Bone marrow (tissue), 2 donors: ENCODE measurements around the gene ERCC3.
"Not testable (repeated sequence)": the region's sequence is repeated elsewhere in the genome, so short reads cannot be mapped to it uniquely, and the experiment has no call there.

Experiments
- DNase-seq, 2 donors: peaks; one replicate each; lab custom pipeline; 2025; lab: John Stamatoyannopoulos, UW

The ERCC3 gene

DNA sequence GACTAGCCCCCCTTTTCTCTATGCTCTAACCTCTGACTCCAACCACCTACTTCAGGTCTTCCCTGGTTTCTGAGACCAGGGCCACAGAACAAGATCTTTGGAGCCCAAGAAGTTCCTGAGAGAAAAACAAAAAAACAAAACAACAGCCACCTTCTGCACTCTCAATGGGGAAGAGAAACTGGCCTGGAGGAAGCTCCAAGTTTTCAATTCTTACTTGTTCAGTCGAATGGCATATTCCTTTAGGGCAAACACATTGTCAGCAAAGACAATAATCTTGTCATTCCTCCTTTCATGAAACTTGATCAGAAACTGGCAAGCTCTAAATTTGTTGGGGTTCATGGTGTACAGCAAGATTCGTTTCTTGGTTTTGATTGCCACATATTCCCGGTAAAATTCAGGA, 15.0 kb downstream of the ERCC3 start:
- no peak for DNase-seq

DNA sequence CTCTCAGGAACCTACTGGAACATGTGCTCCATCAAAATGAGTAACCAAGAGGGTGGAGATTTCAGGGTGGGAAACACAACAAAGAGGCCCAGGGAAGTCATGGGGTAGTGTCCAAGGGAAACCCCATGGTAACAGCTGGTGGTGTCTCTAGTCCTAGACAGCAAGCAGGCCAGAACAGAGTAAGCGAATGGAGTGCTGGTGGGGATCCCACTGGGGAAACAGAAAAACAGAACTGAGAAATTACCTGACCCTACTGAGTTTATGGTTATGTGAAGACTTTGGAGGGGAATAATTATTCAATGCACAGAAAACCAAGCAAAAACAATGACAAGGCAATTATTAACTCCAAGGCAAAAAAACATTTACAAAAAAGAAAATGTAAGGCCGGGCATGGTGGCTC, 16.9 kb downstream of the ERCC3 start:
- no peak for DNase-seq

DNA sequence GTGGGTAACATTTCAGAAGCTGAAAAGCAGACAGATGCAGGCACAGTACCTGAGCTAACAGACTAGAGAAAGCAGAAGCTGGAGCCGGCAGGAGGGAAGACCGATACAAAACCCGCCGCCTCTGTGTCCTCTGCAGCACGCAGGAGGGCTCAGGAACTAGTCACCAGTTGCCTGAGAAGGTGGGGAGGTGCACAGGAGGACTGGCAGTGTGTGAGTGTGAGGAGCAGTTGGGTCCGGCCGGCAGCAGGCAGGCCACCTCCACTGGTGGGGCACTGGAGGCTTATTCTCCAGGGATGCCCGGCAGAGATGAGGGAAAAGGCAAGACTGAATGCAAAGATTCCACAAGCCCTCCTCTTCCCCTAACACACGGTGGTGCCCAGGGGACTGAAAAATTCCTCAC, 18.2 kb downstream of the ERCC3 start:
- no peak for DNase-seq

DNA sequence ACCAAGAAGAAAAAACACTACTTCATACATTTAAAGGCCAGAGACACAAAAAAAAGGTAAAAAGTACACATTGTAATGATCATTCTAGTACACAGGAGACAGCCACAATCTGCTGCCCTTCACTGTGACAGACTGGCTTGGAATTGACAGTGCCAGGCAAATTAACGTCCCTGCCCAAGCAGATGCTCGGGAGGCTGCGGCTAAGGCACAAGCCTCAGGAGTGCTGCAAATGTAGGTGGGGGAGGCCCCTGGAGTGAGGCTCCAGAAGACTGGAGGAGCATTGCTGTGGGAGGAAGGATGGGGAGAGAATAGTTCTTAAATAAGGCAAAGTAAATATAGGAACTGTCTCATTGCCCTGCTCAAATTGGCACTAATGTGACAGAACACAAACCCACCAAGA, 18.6 kb downstream of the ERCC3 start:
- DNase-seq: no peak

DNA sequence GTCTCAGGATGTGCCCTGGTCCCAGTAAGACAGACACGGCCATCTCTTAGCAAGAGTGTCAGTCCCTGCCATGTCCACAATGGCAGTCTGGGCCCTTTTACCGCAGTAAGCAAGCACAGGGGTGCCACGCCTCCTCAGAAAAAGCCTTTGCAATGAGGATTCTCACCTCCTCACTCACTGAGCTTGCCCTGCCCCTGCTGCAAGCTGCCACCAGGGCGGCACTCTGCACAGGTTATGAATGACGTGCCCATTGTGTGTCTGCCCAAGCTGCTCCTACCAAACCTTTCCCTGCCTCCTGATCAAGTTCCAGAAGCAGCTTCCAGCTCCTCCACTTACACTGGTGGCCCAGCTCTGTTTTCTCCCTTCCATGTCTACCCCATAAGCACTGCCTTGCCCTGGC, 23.3 kb downstream of the ERCC3 start:
- no peak for DNase-seq

DNA sequence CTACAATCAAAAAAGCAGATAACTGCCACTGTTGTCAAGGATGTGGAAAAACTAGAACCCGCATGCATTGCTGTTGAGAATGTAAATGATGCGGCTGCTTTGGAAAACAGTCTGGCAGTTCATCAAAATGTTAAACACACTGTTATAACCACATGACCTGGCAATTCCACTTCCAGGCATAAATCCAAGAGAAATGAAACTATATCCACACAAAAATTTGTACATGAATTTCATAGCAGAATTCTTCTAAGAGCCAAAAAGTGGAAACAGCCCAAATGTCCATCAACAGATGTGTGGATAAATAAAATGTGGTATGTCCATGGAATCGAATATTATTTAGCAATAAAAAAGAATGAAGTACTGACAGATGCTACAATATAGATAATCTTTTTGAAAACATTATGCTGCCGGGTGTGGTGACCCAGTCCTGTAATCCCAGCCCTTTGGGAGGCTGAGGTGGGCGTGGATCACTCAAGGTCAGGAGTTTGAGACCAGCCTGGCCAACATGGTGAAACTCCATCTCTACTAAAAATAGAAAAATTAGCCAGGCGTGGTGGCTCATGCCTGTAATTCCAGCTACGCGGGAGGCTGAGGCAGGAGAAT, 32.0 kb downstream of the ERCC3 start:
- DNase-seq: no peak

DNA sequence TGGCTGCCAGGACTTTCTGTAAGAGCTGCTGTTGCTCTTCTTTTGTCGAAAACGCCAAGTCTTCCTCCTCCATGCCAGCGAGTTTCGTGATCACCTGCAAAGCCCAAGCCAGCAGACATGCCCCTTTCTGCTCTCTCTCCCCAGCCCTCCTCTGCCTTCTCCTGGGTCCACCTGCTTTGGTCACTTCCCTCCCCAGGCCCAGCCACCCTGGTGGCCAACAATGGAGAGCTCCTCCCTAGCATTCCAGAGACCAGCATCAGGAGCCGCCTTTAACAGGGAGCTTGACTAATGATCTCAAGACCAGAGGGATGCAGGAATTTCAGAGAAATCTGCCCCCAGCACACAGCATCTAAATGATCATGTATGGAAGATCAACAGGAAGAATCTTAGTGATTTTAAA, 34.6 kb downstream of the ERCC3 start:
- no peak for DNase-seq

DNA sequence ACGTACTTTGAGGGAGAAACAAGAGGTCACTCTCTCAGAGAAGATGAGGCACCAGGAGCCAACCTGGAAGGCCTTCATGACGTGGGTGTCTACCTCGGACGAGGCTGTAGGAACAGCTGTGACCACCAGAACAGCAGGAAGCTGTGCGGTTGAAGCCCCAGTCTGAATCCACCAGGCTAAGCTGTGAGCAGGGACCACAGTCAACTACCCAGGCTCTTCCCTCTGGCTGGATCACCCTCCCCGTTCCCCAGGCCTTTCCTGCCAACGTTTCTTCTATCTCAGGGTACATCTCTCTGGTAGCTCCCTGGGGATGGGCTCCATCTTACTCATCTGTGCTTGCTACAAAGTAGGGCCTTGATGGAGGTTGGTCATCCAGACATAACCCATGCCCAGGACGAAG, 37.1 kb downstream of the ERCC3 start:
- DNase-seq: no peak

DNA sequence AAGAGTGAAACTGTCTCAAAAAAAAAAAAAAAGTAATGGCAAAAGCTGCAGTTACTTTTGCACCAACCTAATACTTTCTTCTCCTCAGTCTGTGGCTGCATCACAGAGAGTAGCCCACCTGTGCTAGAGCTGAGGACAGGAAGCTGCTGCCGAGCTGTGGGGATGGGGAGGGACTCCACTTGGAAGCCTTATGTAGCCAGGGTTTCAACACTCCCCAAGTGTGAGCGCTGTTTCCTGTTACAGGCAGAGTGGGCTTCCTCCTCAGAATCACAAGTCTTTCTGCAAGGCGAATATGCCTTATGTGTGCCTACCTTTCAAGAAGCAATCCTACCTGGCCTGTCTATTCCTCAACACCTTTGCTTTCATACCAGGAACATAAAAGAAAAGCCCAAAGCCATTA, 37.6 kb downstream of the ERCC3 start:
- no peak for DNase-seq

DNA sequence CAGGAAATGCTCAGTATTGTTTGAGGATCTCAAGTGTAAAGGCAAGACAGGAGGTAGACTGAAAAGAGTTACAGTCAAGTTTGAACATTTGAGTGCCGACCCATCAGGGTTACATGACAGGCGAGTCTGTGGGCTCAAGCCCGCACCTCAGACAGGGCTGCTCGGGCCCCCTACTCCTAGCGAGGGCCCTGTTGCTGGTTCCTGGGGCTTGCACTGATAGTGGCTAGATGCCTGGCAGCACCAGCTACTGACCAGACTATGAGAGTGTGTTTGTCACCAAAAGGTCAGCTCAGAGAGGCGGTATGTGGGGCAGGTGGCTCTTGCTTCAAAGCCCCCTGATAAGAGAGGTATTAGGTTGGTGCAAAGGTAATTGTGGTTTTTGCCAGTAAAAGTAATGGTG, 38.2 kb downstream of the ERCC3 start:
- DNase-seq: no peak

DNA sequence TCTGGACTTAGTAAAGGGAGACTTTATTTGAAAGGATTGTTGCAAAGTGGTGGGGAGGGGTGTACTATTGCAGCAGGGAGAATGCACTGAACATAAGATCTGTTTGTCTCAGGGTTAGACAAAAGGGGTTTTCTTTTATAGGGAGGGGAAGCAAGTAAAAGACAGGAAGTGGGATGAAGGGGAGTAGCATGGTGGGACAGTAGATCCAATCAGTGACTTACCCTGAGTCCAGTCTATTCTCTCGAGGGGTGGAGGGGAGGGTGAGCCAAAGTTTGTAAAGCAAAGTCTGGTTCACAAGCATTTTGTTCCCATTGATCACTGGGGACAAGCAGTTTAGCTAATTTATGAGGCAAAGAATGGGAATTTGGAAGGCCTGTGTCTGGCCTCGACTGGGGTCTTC, 38.8 kb downstream of the ERCC3 start:
- no peak for DNase-seq

DNA sequence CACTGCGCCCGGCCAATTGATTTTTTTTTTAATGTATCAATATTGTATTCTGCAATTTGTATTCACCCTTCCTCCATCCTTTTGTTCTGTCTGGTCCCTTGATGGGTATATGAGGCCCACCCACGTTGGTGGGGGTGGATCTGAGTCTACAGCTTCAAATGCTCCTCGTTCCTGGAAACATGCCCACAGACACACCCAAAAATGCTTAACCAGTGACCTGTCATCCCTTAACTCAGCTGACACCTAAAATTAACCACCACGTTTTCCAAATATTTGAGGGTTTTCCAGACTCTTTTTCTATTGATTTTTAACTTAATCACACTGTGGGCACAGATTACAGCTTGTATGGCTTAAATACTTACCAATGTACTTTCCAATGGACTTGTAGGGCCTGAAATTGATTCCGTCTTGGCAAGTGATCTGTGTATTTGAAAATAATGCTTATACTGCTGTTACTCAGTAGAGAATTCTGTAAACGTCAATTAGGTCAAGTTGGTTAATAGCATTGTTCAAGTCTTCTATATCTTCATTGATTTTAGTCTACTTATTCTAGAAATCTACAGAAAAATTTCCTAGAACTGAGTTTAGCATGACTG, 39.5 kb downstream of the ERCC3 start:
- no peak for DNase-seq

DNA sequence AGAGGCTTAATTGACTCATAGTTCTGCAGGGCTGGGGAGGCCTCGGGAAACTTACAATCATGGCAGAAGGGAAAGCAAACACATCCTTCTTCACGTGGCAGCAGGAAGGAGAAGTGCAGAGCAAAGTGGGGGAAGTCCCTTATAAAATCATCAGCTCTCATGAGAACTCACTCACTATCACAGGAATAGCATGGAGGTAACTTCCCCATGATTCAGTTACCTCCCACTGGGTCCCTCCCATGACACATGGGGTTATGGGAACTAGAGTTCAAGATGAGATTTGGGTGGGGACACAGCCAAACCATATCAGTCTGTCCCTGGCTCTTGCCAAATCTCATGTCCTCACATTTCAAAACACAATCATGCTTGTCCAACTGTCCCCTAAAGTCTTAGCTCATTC, 52.8 kb downstream of the ERCC3 start:
- DNase-seq: not testable (repeated sequence)

DNA sequence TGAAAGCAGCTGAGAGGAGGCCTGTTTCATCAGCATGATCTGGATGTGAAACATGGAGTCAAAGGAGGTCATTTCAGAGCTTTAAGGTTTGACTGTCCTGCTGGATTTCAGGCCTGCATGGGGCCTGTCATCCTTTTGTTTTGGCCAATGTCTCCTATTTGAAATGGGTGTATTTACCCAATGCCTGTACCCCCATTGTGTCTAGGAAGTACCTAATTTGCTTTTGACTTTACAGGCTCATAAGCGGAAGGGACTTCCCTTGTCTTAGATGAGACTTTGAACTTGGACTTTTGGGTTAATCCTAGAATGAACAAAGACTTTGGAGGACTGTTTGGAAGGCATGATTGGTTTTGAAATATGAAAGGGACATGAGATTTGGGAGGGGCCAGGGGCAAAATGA, 54.5 kb downstream of the ERCC3 start:
- no peak for DNase-seq

DNA sequence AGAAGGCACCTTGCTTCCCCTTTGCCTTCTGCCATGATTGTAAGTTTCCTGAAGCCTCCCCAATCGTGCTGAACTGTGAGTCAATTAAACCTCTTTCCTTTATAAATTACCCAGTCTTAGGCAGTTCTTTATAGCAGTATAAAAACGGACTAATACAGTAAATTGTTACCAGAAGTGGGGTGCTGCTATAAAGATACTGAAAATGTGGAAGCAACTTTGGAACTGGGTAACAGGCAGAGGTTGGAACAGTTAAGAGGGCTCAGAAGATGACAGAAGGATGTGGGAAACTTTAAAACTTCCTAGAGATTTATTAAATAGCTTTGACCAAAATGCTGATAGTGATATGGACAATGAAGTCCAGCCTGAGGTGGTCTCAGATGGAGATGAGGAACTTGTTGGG, 56.2 kb downstream of the ERCC3 start:
- DNase-seq: not testable (repeated sequence)

DNA sequence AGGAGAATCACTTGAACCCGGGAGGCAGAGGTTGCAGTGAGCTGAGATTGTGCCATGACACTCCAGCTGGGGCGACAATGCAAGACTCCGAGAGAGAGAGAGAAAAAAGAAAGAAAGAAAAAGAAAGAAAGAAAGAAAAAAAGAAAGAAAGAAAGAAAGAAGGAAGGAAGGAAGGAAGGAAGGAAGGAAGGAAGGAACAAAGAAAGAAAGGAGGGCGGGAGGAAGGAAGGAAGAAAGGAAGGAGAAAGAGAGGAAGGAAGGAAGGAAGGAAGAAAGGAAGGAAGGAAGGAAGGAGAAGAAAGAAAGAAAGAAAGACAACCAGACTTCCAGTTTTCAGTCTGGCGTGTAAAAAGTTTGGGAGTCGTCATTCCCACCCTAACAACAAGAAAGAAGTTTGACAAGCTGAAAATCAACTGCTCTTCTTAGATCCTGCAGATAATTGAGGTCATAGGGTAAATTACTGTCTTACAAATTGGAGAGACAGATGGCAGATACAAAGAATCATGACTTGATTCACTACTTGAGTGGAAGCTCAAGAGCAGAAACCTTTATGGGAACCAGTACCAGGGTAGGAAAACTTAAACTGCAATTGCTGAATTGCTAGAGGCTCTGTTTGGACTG, 58.8 kb downstream of the ERCC3 start:
- DNase-seq: no peak

DNA sequence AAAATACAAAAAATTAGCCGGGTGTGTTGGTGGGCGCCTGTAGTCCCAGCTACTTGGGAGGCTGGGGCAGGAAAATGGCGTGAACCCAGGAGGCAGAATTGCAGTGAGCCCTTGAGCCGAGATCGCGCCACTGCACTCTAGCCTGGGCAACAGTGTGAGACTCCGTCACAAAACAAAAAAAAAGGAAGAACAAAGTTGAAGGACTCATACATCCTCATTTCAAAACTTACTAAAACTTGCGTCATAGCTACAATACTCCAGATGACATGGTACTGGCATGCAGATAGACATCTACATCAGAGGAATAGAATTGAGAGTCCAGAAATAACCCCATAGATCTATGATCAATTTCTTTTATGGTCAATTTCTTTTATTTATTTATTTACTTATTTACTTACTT, 60.2 kb downstream of the ERCC3 start:
- no peak for DNase-seq

DNA sequence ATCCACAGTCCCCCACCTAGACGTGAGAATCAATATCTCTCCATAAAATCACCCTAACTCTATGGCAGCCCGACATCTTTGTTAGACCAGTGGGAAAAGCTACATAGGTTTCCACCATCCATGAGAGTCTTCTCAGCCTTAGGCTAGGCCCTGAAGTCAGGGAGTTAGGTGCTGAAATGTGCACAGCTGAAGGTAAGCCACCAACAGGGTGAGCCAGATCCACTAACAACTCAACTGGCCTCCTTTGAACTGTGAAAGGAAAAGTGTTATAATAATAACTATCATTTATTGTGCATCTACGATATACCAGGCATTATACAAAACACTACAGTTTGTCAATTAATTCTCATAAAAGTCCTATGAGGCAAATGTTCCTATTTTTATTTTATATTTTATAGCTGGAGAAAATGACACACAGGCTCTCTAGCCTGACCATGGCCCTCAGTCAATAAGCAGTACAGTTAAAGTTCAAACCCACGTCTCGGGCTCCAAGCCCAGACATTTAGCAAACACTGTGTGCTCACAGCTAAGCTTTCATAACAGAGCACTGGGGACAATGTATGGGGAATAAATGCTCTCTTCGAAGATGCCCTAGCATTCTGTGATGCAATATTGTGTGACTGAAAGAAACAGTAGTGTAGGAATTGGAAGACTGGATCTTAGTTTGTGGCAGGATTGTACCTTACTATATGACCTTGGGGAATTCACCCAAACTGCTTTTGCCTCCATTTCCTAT, 62.6 kb downstream of the ERCC3 start:
- no peak for DNase-seq

DNA sequence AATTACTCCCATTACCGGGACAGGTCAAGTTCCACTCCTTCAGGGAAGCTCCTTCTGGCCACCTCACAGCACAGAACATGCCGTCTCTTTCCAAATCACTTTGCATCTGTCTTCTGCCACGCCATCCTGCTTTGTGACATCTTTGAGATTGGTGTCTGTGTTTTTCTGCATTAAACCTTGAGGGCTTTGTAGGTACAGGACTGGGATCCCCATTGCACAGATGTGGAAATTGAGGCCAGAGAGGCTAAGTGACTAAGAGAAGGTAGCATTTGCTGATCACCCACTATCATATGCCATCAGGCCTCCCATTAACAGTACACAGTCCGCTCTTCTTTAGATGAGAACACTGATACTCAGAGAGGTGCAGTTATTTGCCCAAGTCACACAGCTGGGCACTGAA, 64.4 kb downstream of the ERCC3 start:
- DNase-seq: no peak

DNA sequence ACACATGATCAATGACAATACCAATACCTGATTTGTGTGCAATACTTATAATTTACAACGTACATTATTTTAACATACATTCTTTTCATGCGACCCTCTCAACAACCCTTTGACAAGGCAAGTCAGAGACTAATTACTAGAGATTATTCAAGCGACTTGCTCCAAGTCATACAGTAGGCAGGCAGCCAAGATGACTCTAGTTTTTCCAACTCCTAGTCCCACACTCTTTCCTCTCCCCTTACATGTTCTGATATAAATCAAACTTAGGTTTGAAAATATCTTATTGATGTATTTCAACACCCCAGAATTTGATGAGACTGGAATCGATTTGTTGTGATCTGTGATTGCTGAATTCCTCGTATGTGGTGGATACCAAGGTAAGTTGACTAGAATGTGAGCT, 65.8 kb downstream of the ERCC3 start:
- DNase-seq: no peak

DNA sequence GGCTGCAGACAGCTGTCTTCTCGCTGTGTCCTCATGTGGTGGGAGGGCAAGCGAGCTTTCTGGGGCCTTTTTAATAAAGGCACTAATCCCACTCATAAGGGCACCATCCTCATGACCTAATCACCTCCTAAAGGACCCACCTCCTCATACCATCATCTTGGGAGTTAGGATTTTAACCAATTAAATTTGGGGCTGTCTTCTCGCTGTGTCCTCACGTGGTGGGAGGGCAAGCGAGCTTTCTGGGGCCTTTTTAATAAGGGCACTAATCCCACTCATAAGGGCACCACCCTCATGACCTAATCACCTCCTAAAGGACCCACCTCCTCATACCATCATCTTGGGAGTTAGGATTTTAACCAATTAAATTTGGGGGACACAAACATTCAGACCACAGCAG, 66.7 kb downstream of the ERCC3 start:
- not testable (repeated sequence) for DNase-seq

DNA sequence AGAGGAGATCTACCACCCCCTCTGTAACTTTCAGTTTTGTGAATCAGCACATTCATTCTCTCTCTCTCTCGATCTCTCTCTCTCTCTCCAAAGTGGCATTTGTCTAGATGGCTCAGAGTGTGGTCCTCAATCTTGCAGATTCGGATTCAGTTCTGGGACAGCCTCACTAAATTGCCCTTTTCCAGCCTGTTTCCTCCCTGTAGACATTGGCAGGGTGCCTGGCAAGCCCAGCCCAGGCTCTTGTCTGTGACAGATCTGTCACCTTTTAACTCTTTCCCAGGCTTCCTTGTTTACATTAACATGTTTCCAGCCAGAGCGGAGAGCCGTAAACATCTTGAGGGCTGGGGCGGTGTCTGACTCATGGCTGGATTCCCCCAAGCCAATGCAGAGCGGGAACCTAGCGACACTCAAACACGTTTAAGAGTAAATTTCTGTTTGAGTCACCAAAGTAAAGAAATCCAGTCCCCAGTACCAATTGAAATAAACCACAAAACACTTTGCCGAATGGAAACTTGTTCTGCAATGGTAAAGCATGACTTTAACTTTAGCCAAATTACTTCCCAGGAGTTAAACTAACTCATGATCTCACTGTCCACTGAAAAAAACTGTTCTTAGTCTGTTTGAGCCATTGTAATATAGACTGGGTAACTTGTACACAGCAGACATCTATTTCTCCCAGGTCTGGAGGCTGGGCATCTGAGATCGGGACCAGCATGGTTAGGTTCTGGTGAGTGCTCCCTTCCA, 67.3 kb downstream of the ERCC3 start:
- no peak for DNase-seq

DNA sequence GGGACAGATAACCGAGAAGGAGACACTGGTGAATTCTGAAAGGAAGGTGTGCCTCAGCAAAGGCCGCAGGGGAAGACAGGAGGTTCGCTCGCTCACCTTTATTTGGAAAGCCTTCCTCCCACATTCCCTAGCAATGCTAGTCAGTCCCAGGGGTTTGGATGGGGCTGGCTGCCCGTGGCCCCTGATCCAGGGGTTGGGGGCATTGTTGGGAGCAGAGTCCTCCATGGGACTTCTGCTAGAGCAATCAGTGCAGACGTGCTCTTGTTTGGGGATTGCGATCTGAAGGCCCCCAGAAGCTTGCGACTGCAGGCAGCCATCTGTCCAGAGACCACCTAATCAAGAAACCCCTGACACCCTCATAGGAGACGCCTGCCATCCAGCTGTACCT, 67.8 kb downstream of the ERCC3 start:
- DNase-seq: no peak
